NOMO-1 treated with dmso at 0.1 percent for 144 hours (cell line): ENCODE data around the gene SBSN.

Experiments used
- DNase-seq: peaks from one replicate; lab custom pipeline; 2025; ENCODE audit not compliant: unreplicated experiment; lab: John Stamatoyannopoulos, UW

SBSN gene

GRCh38 chr19:35533201-35533821 lies 5.2 kb upstream of the SBSN start, which contains the start of gene GAPDHS:
GAPDHS (plus strand) TSS chr19:35533456; CDS start chr19:35533528, 72 bp downstream.
- DNase-seq = no peak

- no peak for DNase-seq
These were observed 3.2 kb upstream of the SBSN start for GRCh38 chr19:35531291-35531690.

GRCh38 chr19:35529241-35530218 lies 1.4 kb upstream of the SBSN start:
- no peak for DNase-seq

GRCh38 chr19:35525873-35526272 lies 2.2 kb downstream of the SBSN start:
- no peak for DNase-seq

GRCh38 chr19:35524181-35524837 lies 3.8 kb downstream of the SBSN start:
- no peak for DNase-seq

- no peak for DNase-seq
These were observed 5.3 kb downstream of the SBSN start for GRCh38 chr19:35522745-35523327.

- no peak for DNase-seq
These were observed 6.9 kb downstream of the SBSN start for GRCh38 chr19:35521124-35521743.

GRCh38 chr19:35519291-35519690 lies 8.8 kb downstream of the SBSN start:
- DNase-seq = no peak

GRCh38 chr19:35518313-35518712 lies 9.8 kb downstream of the SBSN start:
- DNase-seq = no peak

GRCh38 chr19:35517342-35517741 lies 10.8 kb downstream of the SBSN start:
- DNase-seq = no peak

- DNase-seq = no peak
These were observed 11.8 kb downstream of the SBSN start for GRCh38 chr19:35516310-35516709.

GRCh38 chr19:35514282-35514809 lies 13.8 kb downstream of the SBSN start:
- no peak for DNase-seq

GRCh38 chr19:35513628-35514281 lies 14.4 kb downstream of the SBSN start, which contains the start of gene DMKN:
DMKN (minus strand) TSS chr19:35513649; CDS start chr19:35513475, 174 bp downstream.
- DNase-seq = no peak

GRCh38 chr19:35512831-35513627 lies 15.1 kb downstream of the SBSN start:
- DNase-seq = no peak

- DNase-seq = no peak
These were observed 16.8 kb downstream of the SBSN start for GRCh38 chr19:35511337-35511736.

GRCh38 chr19:35510626-35510964 lies 17.5 kb downstream of the SBSN start:
- DNase-seq = no peak

GRCh38 chr19:35509861-35510625 lies 18.1 kb downstream of the SBSN start:
- peak; percentile 0 for DNase-seq

GRCh38 chr19:35509018-35509652 lies 19.0 kb downstream of the SBSN start:
- DNase-seq = no peak
